ENCODE data around the gene ME1.

- TF ChIP-seq CTCF (conservative IDR thresholded peaks at IDR 0.05 in 1 of 2, IDR thresholded peaks at IDR 0.05 in 1 of 2; ENCODE audit: extremely low read depth in 1 of 2, insufficient read depth in 1 of 2, low read depth in 1 of 2, low read length in 2 of 2) (no peak), EZH2 (IDR thresholded peaks at IDR 0.05; ENCODE audit: borderline replicate concordance, low read length) (no peak)
These were observed 209.6 kb downstream of the ME1 start for GRCh38 chr6:83221276-83221675.

Measured in mammary epithelial cell (primary cell).